GM12872 (cell line): ENCODE results near the gene SPEM2.

Experiments used
- CTCF ChIP-seq: IDR thresholded peaks from 3 replicates; pipeline ENCODE4 v1.5.1; 2011; ENCODE audit warnings: low read depth, mild to moderate bottlenecking, low read length, moderate library complexity; ENCODE audit not compliant: insufficient read depth

SPEM2 gene

GRCh38 chr17:7459961-7460545 lies 34.6 kb downstream of the SPEM2 start:
- TF ChIP-seq CTCF, result no peak

- no peak for TF ChIP-seq CTCF
Observed at GRCh38 chr17:7460850-7461660, 35.6 kb downstream of the SPEM2 start.

GRCh38 chr17:7462474-7463371 lies 37.3 kb downstream of the SPEM2 start:
- TF ChIP-seq CTCF, result no peak

GRCh38 chr17:7463372-7463846 lies 38.0 kb downstream of the SPEM2 start:
- no peak for TF ChIP-seq CTCF

GRCh38 chr17:7464081-7464480 lies 38.7 kb downstream of the SPEM2 start:
- no peak for TF ChIP-seq CTCF

- no peak for TF ChIP-seq CTCF
Observed at GRCh38 chr17:7465597-7466275, 40.3 kb downstream of the SPEM2 start.
